Measurements from ENCODE around the gene KNSTRN. TPM values are rescaled to one million over a fixed set of nuclear protein-coding genes. Genes with fewer than 3 reads are reported as not detected.

The KNSTRN gene
- total and polyA plus RNA-seq, 2 donors (not counting 3 experiments of a cell fraction or from before 2014, with no cell fraction given), result 24.4 to 61.4 TPM

DNA sequence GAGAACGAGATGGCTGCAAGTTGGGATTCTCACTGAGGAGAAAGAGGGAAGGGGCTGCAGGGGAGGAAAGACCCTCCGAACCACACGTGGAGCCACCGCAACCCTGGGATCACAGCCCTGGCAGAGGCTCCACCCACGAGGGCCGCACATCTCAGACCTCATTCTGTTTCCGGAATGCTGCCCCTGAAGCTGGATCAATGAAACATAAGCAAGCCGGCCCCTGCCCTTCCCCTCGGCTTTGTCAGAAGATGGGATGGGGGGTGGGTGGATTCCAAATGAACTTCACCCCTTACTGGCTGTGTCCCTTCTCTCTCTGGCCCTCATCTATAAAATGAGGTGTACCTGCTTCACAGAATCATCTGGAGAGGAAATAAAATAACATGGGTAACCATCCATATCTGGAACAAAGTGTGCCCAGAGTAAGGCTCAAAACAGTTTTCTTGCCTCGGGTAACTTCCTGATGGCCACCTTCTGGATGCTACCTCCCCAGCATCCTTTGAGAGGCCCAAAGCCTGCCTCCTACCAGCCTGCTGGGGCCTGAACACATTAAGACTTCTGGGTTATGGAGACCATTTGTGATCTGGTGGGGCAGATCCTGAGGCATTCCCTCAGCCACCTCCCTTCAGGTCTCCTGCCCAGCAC is 37.2 kb upstream of the KNSTRN start:
- H3K4me2 ChIP-seq (ENCODE audit: insufficient read depth, low read length), result no peak overlapping the region
- no TSS peak for BruUV-seq (replicated peaks)
- ChIA-PET CTCF (interaction anchor here (1.1 to 3.2 kb wide), 19 partner anchors 10 to 207 kb away, joined by 3 to 82 read pairs (median 8); partner anchors contain the start of genes DISP2, INAFM2, IVD and KNSTRN), POLR2A (no interaction called here)
- no peaks in the 10 kb centered on the region for H3K27me3 ChIP-seq (ENCODE audit: control insufficient read depth in 2 of 2, insufficient read depth in 2 of 2, low read length in 2 of 2)
- no peak for TF ChIP-seq POLR2A (IDR thresholded peaks at IDR 0.05; ENCODE audit: low read depth, low read length)
- TF ChIP-seq, protein P1, sequence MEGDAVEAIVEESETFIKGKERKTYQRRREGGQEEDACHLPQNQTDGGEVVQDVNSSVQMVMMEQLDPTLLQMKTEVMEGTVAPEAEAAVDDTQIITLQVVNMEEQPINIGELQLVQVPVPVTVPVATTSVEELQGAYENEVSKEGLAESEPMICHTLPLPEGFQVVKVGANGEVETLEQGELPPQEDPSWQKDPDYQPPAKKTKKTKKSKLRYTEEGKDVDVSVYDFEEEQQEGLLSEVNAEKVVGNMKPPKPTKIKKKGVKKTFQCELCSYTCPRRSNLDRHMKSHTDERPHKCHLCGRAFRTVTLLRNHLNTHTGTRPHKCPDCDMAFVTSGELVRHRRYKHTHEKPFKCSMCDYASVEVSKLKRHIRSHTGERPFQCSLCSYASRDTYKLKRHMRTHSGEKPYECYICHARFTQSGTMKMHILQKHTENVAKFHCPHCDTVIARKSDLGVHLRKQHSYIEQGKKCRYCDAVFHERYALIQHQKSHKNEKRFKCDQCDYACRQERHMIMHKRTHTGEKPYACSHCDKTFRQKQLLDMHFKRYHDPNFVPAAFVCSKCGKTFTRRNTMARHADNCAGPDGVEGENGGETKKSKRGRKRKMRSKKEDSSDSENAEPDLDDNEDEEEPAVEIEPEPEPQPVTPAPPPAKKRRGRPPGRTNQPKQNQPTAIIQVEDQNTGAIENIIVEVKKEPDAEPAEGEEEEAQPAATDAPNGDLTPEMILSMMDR (IDR thresholded peaks at IDR 0.05; ENCODE audit: extremely low read depth in 1 of 2, insufficient read depth in 1 of 2, low read depth in 1 of 2, low read length in 2 of 2), result no peak
- TF ChIP-seq, protein P2, sequence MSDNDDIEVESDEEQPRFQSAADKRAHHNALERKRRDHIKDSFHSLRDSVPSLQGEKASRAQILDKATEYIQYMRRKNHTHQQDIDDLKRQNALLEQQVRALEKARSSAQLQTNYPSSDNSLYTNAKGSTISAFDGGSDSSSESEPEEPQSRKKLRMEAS (IDR thresholded peaks at IDR 0.05; ENCODE audit: insufficient read depth, insufficient read length), result no peak
- TF ChIP-seq POLR2AphosphoS5 (IDR thresholded peaks at IDR 0.05; ENCODE audit: insufficient read depth, low read depth, low read length), result no peak
- TF ChIP-seq EZH2 (IDR thresholded peaks at IDR 0.05; ENCODE audit: borderline replicate concordance, low read depth, low read length, severe bottlenecking), result no peak
- TF ChIP-seq FOS (IDR thresholded peaks at IDR 0.05; ENCODE audit: borderline replicate concordance, insufficient read depth, low read length), result no peak
- no peak for TF ChIP-seq GATA2 (IDR thresholded peaks at IDR 0.05; ENCODE audit: insufficient read depth, insufficient read length, low read depth, low read length)
- TF ChIP-seq JUN (IDR thresholded peaks at IDR 0.05; ENCODE audit: borderline replicate concordance, insufficient read depth, insufficient read length, low read depth), result no peak
- TF ChIP-seq MYC (IDR thresholded peaks at IDR 0.05; ENCODE audit: low read depth, low read length), result no peak
- H4K20me1 ChIP-seq (replicated peaks; ENCODE audit: control insufficient read depth, extremely low read depth, insufficient read depth, low read length), result no peaks in the 10 kb centered on the region
- dilution Hi-C loops (cut with MboI; ENCODE audit: extremely low pct_ligation_motif_present, low sequenced_read_pairs) (no loop called here), intact Hi-C loops (cut with micrococcal nuclease) (no loop called here)
- no peak overlapping the region for H3K27ac ChIP-seq (ENCODE audit: insufficient read depth, low read depth, low read length)
- H3K4me3 ChIP-seq (replicated peaks in 1 of 3; ENCODE audit: insufficient read depth in 1 of 3, low read depth in 1 of 3, low read length in 3 of 3), result no peak overlapping the region
- no peaks in the 10 kb centered on the region for H3K79me2 ChIP-seq (ENCODE audit: control insufficient read depth, insufficient read depth, low read length)
- no peaks in the 10 kb centered on the region for H3K9me3 ChIP-seq (replicated peaks; ENCODE audit: control insufficient read depth, insufficient read depth, low read length)
- H2AFZ ChIP-seq (ENCODE audit: low read depth, low read length), result no peak overlapping the region
- H3K4me1 ChIP-seq (ENCODE audit: control insufficient read depth, extremely low read depth, insufficient read depth, low read length), result peaks cover 35% of the 10 kb centered on the region
- FAIRE-seq, result no peak
- no peak for DNase-seq (ENCODE audit: low read depth, low spot score)
- no peaks in the 10 kb centered on the region for H3K36me3 ChIP-seq (ENCODE audit: control insufficient read depth in 2 of 2, extremely low read depth in 1 of 2, insufficient read depth in 2 of 2, low read length in 2 of 2)
- no peaks in the 10 kb centered on the region for H3K9me1 ChIP-seq (replicated peaks; ENCODE audit: control insufficient read depth, extremely low read depth, insufficient read depth, low read length)
- H3K9ac ChIP-seq (replicated peaks; ENCODE audit: extremely low read depth, insufficient read depth, low read length), result no peak overlapping the region
